Measurements from ENCODE around the gene CFAP92. TPM values are rescaled to one million over a fixed set of nuclear protein-coding genes. Genes with fewer than 3 reads are reported as not detected.

The CFAP92 gene
- total RNA-seq, 1 experiment from 2014 or later = 0.92 TPM

GRCh38 chr3:128907706-128908445 lies 86.0 kb downstream of the CFAP92 start:
- no peak overlapping the region for H4K8ac ChIP-seq (replicated peaks; ENCODE audit: insufficient read length, low read depth, low read length)
- no peak overlapping the region for H3K23ac ChIP-seq (ENCODE audit: insufficient read length, low read depth, low read length)
- no peaks in the 10 kb centered on the region for H3K9me3 ChIP-seq (ENCODE audit: control insufficient read depth, low read depth, low read length)
- no peak overlapping the region for H2BK12ac ChIP-seq (ENCODE audit: insufficient read length, low read depth, low read length)
- H3K9ac ChIP-seq (ENCODE audit: extremely low read depth, insufficient read length, low read length) = no peak overlapping the region
- no peak overlapping the region for H2BK5ac ChIP-seq (ENCODE audit: insufficient read length, low read length)
- no peaks in the 10 kb centered on the region for H4K20me1 ChIP-seq (ENCODE audit: control insufficient read depth, insufficient read depth, insufficient read length)
- no peak overlapping the region for H2BK20ac ChIP-seq (ENCODE audit: low read depth, low read length, poor library complexity, severe bottlenecking)
- Mint-ChIP-seq H3K27ac (no peak overlapping the region), H3K4me3 (no peak overlapping the region), H3K9me3 (no peaks in the 10 kb centered on the region; a peak in 1 of 5 replicates), H3K4me1 (no peaks in the 10 kb centered on the region), H3K27me3 (ENCODE audit: low read depth) (no peaks in the 10 kb centered on the region), H3K36me3 (ENCODE audit: insufficient read depth in 1 of 3, low read depth in 3 of 3) (peaks cover 38 to 74% (median 54%) of the 10 kb centered on the region in 3 experiments)
- H2AK5ac ChIP-seq (ENCODE audit: insufficient read length, low read length) = no peak overlapping the region
- H2AFZ ChIP-seq (ENCODE audit: low read length) = no peak overlapping the region
- H3K14ac ChIP-seq (ENCODE audit: insufficient read depth, low read length) = no peak overlapping the region
- no peak overlapping the region for H4K5ac ChIP-seq (ENCODE audit: insufficient read length, low read depth, low read length)
- H3K4ac ChIP-seq (ENCODE audit: low read depth, low read length) = no peak overlapping the region
- no peaks in the 10 kb centered on the region for H3K79me1 ChIP-seq (ENCODE audit: insufficient read depth, low read depth, low read length, poor library complexity, severe bottlenecking)
- H3K18ac ChIP-seq (ENCODE audit: insufficient read length, low read depth, low read length) = no peak overlapping the region
- no peak for DNase-seq
- no peaks in the 10 kb centered on the region for H3K23me2 ChIP-seq (ENCODE audit: insufficient read length, low read depth, low read length, poor library complexity, severe bottlenecking)
- H3K79me2 ChIP-seq (ENCODE audit: insufficient read depth, low read length) = no peaks in the 10 kb centered on the region
- no peak overlapping the region for H3K4me2 ChIP-seq (ENCODE audit: insufficient read depth, insufficient read length, low read length)
- no peak overlapping the region for H4K91ac ChIP-seq (ENCODE audit: insufficient read length, low read depth, low read length)
- H3K56ac ChIP-seq (ENCODE audit: insufficient read length, low read depth, low read length) = no peak overlapping the region
- H3K27ac ChIP-seq (ENCODE audit: insufficient read length, low read depth, low read length) = no peak overlapping the region
- no CpG with 5 or more reads among the region's 15 CpGs for WGBS (ENCODE audit: extremely low coverage, insufficient read length, low lambda C conversion rate)
- no peak overlapping the region for H3T11ph ChIP-seq (ENCODE audit: low read length)
- no peaks in the 10 kb centered on the region for H3K27me3 ChIP-seq (ENCODE audit: insufficient read depth, low read length)
- H3K4me1 ChIP-seq (ENCODE audit: insufficient read depth, low read length) = no peaks in the 10 kb centered on the region
- TF ChIP-seq CTCF (conservative IDR thresholded peaks at IDR 0.05) = no peak
- no peak overlapping the region for H2BK15ac ChIP-seq (ENCODE audit: low read depth, low read length)
- no peak overlapping the region for H2BK120ac ChIP-seq (ENCODE audit: low read depth, low read length, poor library complexity, severe bottlenecking)
